Neural crest cell (in vitro differentiated cells): Measurements from ENCODE around the gene CD180. TPM values are rescaled to one million over a fixed set of nuclear protein-coding genes. Genes with fewer than 3 reads are reported as not detected.
A peak's percentile ranks its signal among the peaks of the same experiment; 100 is the strongest.

Experiments used
- DNase-seq: peaks from one replicate; pipeline ENCODE4 v3.0.0; 2021; ENCODE audit warnings: low read depth, mixed read lengths, low spot score
- H3K27ac Mint-ChIP-seq: one replicate; pipeline ENCODE4 v1.8.0; 2021; ENCODE audit warnings: mild to moderate bottlenecking, mixed read lengths; ENCODE audit not compliant: unreplicated experiment
- H3K27me3 Mint-ChIP-seq: 2 replicates; pipeline ENCODE4 v1.8.0; 2021; ENCODE audit warnings: low read depth, mild to moderate bottlenecking, mixed read lengths
- H3K36me3 Mint-ChIP-seq: 2 replicates; pipeline ENCODE4 v1.8.0; 2021; ENCODE audit warnings: low read depth, mild to moderate bottlenecking, mixed read lengths
- H3K4me1 Mint-ChIP-seq: 2 replicates; pipeline ENCODE4 v1.8.0; 2021; ENCODE audit warnings: mixed read lengths
- H3K4me3 Mint-ChIP-seq: one replicate; pipeline ENCODE4 v1.8.0; 2021; ENCODE audit warnings: mild to moderate bottlenecking, mixed read lengths
- H3K9me3 Mint-ChIP-seq: 2 replicates; pipeline ENCODE4 v1.8.0; 2021; ENCODE audit warnings: mixed read lengths
- CTCF ChIP-seq: fragments of 200-600 bp; sonication (generic); conservative IDR thresholded peaks from 2 replicates; pipeline ENCODE4 v1.5.0; 2021; ENCODE audit warnings: antibody characterized with exemption, mild to moderate bottlenecking
- total RNA-seq: library from RNA; stranded (reverse); gene quantifications from 2 replicates; pipeline ENCODE4 v1.2.1, GENCODE V29; 2021

The CD180 gene
- total RNA-seq, 1 donor from 2014 or later: not detected

GRCh38 chr5:67211926-67212325, 15.3 kb upstream of the CD180 start:
- no peak for TF ChIP-seq CTCF
- H3K4me3 Mint-ChIP-seq: no peak overlapping the region
- H3K27me3 Mint-ChIP-seq: no peaks in the 10 kb centered on the region
- H3K36me3 Mint-ChIP-seq: no peaks in the 10 kb centered on the region
- H3K9me3 Mint-ChIP-seq: no peaks in the 10 kb centered on the region
- no peak overlapping the region for H3K27ac Mint-ChIP-seq
- peaks cover 20% of the 10 kb centered on the region for H3K4me1 Mint-ChIP-seq
- DNase-seq: no peak

DNA sequence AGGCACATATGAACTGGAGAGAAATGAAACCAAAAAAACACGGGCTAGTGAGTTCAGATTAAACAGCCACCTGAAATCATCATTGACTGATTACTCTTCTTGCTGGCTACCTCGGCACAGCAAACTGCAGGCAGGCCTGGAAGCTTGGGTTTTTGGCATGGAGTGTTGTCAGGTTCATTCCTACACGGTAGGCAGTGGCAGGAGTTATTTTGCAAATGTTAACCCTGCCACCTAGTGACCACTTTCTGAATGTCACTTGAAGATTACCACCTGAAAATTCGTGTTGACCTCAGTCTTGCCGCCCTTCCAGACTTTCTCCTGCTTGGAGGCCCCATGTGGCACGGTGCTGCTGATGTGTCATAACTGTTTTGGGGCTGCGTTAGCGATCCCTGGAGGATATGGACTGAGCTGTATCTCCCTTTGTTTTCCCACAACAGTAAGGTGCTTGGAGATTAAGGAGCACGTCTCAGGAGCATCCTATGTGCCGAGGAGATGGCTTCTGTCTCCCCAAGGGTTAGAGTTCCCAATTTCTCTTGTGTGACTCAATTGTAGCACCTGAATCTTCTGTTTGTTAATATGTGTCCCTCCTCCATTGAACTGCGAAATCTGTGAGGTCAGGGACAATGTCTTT, 12.7 kb upstream of the CD180 start:
- Mint-ChIP-seq H3K4me1 (no peaks in the 10 kb centered on the region), H3K27ac (no peak overlapping the region), H3K36me3 (no peaks in the 10 kb centered on the region), H3K27me3 (no peaks in the 10 kb centered on the region), H3K4me3 (no peak overlapping the region), H3K9me3 (no peaks in the 10 kb centered on the region)
- DNase-seq: peak; percentile 74
- TF ChIP-seq CTCF: peak; percentile 84

DNA sequence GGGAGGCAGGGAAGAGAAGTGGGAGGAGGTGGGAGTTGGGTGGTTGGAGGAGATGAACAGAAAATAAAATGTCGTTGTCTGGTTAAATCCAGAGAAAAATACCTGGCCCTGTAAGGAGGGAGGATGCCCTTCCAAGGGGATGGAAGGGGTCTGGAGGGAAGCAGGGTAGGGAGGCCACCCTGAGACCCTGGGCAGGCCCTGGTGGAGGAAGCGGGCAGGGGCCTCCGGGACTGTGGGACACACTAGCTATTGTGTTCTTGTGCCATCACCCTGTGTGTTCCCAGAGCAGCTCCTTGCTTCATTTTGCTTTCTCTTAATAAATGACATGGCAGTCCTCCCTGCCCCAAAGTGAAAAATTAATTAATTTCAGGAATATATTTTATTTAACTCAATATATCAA, 11.8 kb upstream of the CD180 start:
- no peak for DNase-seq
- no peaks in the 10 kb centered on the region for H3K27me3 Mint-ChIP-seq
- H3K36me3 Mint-ChIP-seq: no peaks in the 10 kb centered on the region
- no peaks in the 10 kb centered on the region for H3K4me1 Mint-ChIP-seq
- no peak for TF ChIP-seq CTCF
- peak overlapping the region; percentile 57 for H3K27ac Mint-ChIP-seq
- H3K4me3 Mint-ChIP-seq: no peak overlapping the region
- no peaks in the 10 kb centered on the region for H3K9me3 Mint-ChIP-seq

- no peak overlapping the region for H3K4me3 Mint-ChIP-seq
- H3K36me3 Mint-ChIP-seq: no peaks in the 10 kb centered on the region
- no peak for DNase-seq
- no peaks in the 10 kb centered on the region for H3K4me1 Mint-ChIP-seq
- no peak for TF ChIP-seq CTCF
- H3K27ac Mint-ChIP-seq: no peak overlapping the region
- no peaks in the 10 kb centered on the region for H3K9me3 Mint-ChIP-seq
- no peaks in the 10 kb centered on the region for H3K27me3 Mint-ChIP-seq
Observed at GRCh38 chr5:67206929-67207328, 10.3 kb upstream of the CD180 start.

GRCh38 chr5:67206461-67206860, 9.9 kb upstream of the CD180 start:
- Mint-ChIP-seq H3K4me1 (no peaks in the 10 kb centered on the region), H3K27me3 (no peaks in the 10 kb centered on the region), H3K4me3 (no peak overlapping the region), H3K36me3 (no peaks in the 10 kb centered on the region), H3K9me3 (no peaks in the 10 kb centered on the region), H3K27ac (no peak overlapping the region)
- no peak for DNase-seq
- TF ChIP-seq CTCF: no peak
